GM10847 (cell line): ENCODE results near the gene PRKG1.

Experiments used
- POLR2A ChIP-seq: IDR thresholded peaks from 2 replicates; pipeline ENCODE4 v1.6.1; 2011; ENCODE audit not compliant: insufficient read length; ENCODE audit errors: extremely low read depth

The PRKG1 gene

GRCh38 chr10:51846856-51847506, 772.7 kb downstream of the PRKG1 start:
- no peak for TF ChIP-seq POLR2A

GRCh38 chr10:51852297-51852696, 778.0 kb downstream of the PRKG1 start:
- no peak for TF ChIP-seq POLR2A

GRCh38 chr10:51857305-51857704, 783.0 kb downstream of the PRKG1 start:
- TF ChIP-seq POLR2A = no peak

- TF ChIP-seq POLR2A = no peak
Observed at GRCh38 chr10:51860257-51860656, 786.0 kb downstream of the PRKG1 start.

GRCh38 chr10:51861051-51861450, 786.8 kb downstream of the PRKG1 start:
- no peak for TF ChIP-seq POLR2A

GRCh38 chr10:51861731-51862130, 787.4 kb downstream of the PRKG1 start:
- TF ChIP-seq POLR2A = no peak

GRCh38 chr10:51862149-51862548, 787.9 kb downstream of the PRKG1 start:
- TF ChIP-seq POLR2A = no peak

- no peak for TF ChIP-seq POLR2A
Observed at GRCh38 chr10:51867956-51868355, 793.7 kb downstream of the PRKG1 start.

GRCh38 chr10:51874131-51874530, 799.8 kb downstream of the PRKG1 start:
- no peak for TF ChIP-seq POLR2A

GRCh38 chr10:51875610-51876009, 801.3 kb downstream of the PRKG1 start:
- TF ChIP-seq POLR2A = no peak

- TF ChIP-seq POLR2A = no peak
Observed at GRCh38 chr10:51876503-51876902, 802.2 kb downstream of the PRKG1 start.

- no peak for TF ChIP-seq POLR2A
Observed at GRCh38 chr10:51876979-51877378, 802.7 kb downstream of the PRKG1 start.

GRCh38 chr10:51877636-51878035, 803.3 kb downstream of the PRKG1 start:
- no peak for TF ChIP-seq POLR2A

- TF ChIP-seq POLR2A = no peak
Observed at GRCh38 chr10:51878695-51879094, 804.4 kb downstream of the PRKG1 start.

- no peak for TF ChIP-seq POLR2A
Observed at GRCh38 chr10:51879238-51879637, 805.0 kb downstream of the PRKG1 start.

- TF ChIP-seq POLR2A = no peak
Observed at GRCh38 chr10:51881213-51881612, 806.9 kb downstream of the PRKG1 start.

GRCh38 chr10:51886438-51887068, 812.3 kb downstream of the PRKG1 start:
- no peak for TF ChIP-seq POLR2A
